HG02870 (cell line): ENCODE data around the gene CAPRIN1.
"Not testable (repeated sequence)": the region's sequence is repeated elsewhere in the genome, so short reads cannot be mapped to it uniquely, and the experiment has no call there.

Experiments used
- ATAC-seq: cut with Tn5 transposase; IDR thresholded peaks from one replicate; pipeline ENCODE4 v1.9.1; 2021; ENCODE audit warnings: mild to moderate bottlenecking, moderate library complexity; ENCODE audit not compliant: unreplicated experiment

The CAPRIN1 gene

DNA sequence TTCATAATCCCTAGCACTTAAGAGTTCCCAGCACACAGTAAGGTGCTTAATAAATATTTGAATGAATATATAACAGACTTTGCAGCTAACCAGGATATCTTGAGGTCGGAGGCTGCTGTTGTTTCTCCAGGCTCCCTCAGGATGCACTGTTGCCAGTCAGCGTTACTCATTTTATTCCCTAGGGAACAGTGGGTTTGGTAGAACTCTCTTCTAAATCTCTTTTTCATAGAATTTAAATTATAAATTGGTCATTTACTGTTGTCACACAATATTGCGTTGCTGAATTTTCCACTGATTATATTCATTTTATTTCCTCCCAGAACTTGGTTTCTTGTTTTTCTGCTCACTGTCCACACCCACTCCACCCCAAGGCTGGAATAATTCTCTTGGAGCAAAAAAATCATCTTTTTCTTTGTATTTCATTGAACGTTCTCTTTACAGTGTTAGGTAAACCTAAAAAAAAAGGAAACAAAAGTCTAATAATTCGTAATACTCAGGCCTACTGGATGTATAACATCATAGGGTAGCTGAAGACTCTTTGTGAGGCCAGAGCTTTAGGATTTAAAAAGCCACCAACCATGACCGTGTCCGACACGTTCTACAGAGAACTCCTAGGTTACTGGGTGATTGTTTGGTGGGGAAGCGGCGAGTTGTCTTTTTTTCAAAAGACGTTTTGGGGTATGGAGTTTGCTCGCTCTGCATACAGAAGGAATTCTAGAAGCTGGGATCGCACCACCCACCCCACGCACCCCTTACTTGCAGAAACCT lies 766 bp upstream of the CAPRIN1 start:
- ATAC-seq = no peak

GRCh38 chr11:34052036-34052607 lies 591 bp downstream of the CAPRIN1 start:
- peak; percentile 35 for ATAC-seq

- no peak for ATAC-seq
These were observed 1.2 kb downstream of the CAPRIN1 start for GRCh38 chr11:34052608-34053160.

DNA sequence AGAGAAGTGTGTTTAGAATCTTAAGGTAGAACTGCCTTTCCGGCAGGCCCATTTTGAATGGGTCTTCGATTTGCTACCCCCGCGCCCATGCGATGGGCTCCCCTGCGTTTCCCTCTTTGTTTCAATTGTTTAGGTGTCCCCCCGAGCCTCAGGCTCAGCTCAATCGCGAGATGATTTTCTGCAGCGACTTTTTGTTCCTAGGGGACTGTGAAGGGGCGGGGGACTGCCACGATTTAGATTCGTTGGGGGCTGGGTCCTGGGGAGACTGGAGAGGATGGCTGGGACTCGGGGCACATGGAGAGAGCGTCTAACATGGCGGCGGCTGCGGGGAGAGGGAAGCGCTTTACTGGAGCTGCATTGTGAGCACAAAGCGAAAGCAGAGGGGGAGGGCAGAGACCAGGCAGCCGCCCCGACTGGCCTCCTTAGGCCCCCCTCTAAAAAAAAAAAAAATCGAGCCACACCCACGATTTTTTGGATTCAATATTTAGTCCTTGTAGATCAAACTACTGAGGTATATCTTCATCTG lies 1.7 kb downstream of the CAPRIN1 start:
- ATAC-seq = peak; percentile 47

- not testable (repeated sequence) for ATAC-seq
These were observed 2.8 kb downstream of the CAPRIN1 start for GRCh38 chr11:34054351-34054750.

- ATAC-seq = no peak
These were observed 3.9 kb downstream of the CAPRIN1 start for GRCh38 chr11:34055218-34056000.

- ATAC-seq = no peak
These were observed 5.1 kb downstream of the CAPRIN1 start for GRCh38 chr11:34056672-34057071.

DNA sequence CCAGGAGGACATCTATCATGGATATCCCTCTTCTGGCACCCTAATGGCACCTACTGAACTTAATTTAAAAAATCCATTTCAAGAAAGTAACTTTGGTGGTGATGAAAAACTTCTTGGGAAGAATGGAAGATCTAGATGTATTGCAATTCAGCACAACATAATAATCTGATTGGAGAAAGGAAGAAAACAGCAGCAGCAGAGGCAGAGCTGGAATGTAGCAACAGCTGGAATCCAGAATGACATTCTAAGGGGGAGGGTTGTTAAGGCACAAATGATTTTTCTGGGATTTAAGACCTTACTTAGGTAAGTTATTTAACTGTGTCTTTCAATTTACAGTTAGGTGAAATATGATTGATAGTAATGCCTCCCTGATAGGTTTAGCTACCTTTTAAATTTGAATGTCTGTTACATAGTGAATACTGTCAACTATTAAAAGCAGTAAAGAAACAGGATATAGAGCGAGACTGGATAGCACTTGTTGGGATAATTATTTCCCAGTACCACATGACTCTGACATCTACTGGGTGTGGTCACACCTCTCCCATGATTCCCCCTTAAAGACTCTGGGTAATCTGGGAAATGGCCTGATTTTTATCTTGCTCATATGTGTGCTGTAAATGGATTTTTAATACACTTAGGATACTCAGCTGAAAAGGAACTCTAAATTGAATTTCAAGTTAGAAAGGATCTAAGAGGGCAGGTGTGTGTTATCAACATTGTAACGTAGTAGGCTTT lies 11.7 kb downstream of the CAPRIN1 start:
- no peak for ATAC-seq

GRCh38 chr11:34064291-34064690 lies 12.8 kb downstream of the CAPRIN1 start:
- no peak for ATAC-seq

DNA sequence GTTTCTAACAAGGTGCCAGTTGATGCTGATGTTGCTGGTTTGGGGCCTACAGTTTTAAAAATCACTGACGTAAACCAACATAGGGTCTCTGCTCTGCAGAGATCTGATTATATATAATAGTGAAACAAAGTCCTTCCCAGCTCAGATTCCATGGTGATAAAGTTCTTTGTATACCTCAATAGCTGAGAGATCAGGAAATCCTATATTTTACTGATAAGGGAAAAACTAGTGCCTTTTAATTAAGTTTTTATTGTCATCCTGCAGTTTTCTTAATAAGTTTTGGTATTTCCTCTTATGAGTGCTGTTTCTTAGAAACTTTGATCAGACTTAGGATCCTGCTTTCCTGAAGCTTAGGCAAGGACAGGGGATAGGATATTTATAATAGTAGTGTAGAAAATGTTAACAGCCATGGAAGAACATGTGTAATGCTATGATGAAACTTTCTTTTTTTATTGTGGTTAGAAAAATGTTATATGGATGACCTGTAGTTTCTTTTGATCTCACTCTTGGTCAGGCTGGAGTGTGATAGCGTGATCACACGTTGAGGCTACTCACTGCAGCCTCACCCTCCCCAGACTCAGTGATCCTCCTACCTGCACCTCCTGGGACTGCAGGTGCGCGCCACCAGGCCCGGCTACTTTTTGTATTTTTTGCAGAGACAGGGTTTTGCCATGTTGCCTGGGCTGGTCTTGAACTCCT lies 14.1 kb downstream of the CAPRIN1 start:
- no peak for ATAC-seq

DNA sequence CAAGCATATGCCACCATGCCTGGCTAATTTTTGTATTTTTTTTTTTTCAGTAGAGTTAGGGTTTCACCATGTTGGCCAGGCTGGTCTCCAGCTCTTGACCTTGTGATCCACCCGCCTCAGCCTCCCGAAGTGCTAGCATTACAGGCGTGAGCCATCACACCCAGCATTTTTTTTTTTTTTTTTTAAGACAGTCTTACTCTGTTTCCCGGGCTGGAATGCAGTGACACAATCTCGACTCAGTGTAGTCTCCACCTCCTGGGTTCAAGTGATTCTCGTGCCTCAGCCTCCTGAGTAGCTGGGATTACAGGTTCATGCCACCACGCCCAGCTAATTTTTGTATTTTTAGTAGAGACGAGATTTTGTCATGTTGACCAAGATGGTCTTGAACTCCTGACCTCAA lies 15.2 kb downstream of the CAPRIN1 start:
- not testable (repeated sequence) for ATAC-seq

DNA sequence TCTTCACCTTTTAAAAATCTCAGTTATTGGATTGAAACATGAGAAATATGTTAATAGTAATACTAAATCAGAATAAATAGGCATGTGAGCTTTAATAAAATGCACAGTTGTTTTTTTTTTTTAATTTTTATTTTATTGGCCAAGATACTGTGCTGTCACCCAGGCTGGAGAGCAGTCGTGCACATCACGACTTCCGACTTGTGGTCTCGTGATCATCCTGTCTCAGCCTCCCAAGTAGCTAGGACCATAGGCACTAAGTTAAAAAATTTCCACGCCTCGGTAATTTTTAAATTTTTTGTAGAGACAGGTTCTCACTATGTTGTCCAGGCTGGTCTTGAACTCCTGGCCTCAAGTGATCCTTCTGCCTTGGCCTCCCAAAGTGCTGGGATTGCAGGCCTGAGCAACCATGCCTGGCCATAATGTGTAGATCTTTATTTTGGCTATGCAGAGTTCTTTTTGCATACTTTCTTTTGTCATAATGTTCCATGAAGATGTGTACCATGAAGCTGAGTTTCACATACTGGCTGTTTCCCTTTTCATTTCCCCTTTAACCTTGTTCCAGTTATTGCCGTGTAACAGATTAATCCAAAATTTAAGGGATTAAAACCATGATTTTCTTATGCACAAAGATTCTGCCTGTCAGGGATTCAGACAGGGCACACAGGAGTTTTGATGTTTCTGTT lies 16.0 kb downstream of the CAPRIN1 start:
- ATAC-seq = no peak

GRCh38 chr11:34068111-34068510 lies 16.6 kb downstream of the CAPRIN1 start:
- no peak for ATAC-seq

DNA sequence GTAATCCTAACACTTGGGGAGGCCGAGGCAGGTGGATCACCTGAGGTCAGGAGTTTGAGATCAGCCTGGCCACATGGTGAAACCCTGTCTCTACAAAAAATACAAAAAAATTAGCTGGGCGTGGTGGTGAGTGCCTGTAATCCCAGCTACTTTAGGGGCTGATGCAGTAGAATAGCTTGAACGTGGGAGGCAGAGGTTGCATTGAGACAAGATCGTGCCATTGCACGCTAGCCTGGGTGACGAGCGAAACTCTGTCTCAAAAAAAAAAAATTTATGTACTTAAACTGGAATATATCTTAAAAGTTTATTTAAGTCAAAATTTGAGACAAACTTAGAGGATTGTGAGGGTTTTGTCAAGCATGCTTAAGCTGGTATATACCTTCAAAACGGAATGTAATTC lies 19.8 kb downstream of the CAPRIN1 start:
- ATAC-seq = not testable (repeated sequence)

DNA sequence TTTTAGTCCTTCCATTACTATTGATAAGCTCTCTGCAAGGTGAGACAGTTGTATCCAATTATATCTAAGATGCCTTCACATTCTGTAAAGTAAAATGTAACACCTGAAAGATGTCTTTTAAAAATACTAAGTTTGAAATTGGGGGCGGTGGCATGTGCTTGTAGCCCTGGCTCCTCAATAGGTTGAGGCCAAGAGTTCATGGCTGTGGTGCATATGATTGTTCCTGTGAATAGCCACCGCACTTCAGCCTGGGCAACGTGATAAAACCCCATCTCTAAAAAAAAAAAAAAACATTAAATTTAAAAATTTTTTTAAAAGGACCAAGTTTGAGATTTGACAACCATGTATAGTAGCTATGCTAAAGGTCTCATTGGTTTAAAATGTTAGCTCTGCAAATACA lies 20.5 kb downstream of the CAPRIN1 start:
- no peak for ATAC-seq

DNA sequence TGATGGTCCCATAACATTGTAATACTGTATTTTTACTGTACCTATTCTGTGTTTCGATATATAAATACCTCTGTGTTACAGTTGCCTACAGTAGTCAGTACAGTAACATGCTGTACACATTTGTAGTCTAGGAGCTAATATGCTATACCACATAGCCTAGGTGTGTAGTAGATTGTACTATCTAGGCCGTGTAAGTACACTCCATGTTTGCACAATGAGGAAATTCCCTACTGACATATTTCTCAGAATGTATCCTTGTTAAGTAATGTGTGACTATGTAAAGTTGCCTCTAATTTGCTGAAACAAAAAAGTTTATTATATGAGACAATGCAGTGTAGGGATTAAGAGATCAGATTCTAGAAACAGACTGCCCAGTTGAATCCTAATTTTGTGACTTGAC lies 21.3 kb downstream of the CAPRIN1 start:
- ATAC-seq = no peak

DNA sequence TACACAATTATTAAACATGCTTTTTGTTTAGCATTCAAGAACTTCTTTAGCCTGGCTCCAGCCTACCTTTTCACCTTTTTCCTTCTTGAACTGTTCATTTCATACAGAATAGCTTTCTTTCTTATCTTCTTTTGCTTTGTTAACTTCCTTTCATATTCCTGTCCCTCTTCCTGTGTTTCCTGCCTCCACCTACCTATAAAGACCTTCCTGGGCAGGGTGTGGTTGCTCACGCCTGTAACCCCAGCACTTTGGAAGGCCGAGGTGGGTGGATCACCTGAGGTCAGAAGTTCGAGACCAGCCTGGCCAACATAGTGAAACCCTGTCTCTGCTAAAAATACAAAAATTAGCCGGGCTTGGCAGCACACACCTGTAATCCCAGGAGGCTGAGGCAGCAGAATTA lies 22.9 kb downstream of the CAPRIN1 start:
- no peak for ATAC-seq

DNA sequence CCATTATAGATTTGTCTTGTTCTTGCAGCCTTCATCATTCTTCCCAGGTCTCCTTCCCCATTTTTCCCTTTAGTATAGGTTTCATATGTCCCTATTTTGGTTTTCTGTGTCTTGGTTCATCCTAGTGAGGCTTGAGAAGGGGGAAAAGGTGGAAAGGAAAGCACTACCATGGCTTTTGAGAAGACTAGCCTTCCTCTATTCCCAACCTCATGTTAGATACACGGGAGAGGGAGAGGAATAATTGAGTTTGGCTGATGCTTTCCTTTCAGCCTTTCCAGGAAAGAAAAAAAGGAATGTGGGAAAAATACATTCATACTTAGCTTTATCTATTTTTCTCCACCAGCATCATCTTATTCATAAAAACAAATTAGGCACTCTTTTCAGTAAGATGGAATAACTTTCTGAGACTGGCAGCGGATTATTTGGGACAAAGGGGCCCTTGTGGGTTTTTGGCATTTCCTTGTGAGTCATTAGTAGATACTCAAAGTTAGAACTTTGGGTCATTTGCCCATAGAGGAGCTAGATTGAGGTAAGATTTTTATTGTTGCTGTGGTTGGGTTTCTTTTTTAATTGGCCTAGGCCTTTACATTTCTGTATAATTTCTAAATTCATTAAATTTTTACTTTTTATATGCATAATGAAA lies 23.8 kb downstream of the CAPRIN1 start:
- no peak for ATAC-seq

- no peak for ATAC-seq
These were observed 29.1 kb downstream of the CAPRIN1 start for GRCh38 chr11:34080609-34081008.
